K562 treated with DMSO at 1 percent for 4 hours (cell line): ENCODE results near the gene ITLN1. TPM values are rescaled to one million over a fixed set of nuclear protein-coding genes. Genes with fewer than 3 reads are reported as not detected.

Experiments
- total RNA-seq: library from RNA; unstranded; fragments of 300-600 nt; gene quantifications from 2 replicates; pipeline ENCODE4 v1.2.3, GENCODE V29; 2022; ENCODE audit not compliant: insufficient read depth

The ITLN1 gene
- not detected in 2 replicates for total RNA-seq

DNA sequence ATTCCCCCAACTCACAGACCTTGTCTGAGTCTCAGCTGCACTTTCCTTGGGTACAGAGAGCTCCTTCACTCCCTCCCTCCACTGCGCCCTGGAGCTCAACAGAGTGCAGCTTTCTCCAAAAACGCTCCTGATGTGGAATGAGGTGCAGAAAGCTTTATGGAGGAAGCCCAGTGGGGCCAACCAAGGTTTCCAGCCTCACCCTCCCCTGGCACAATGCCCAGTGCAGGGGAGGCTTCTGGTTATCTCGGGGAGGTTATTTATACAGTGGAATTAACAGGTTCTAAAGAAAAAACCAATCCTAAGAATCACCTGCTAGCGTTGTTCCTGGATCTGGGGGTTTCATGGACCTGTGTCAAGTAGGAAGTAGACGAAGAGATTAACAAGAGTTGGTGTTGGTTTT is at the start of gene ITLN1:
Gene ITLN1 (minus strand): TSS at position 139 of the 400 bp plus-strand sequence. CDS start 303 bp downstream, outside the sequence.

DNA sequence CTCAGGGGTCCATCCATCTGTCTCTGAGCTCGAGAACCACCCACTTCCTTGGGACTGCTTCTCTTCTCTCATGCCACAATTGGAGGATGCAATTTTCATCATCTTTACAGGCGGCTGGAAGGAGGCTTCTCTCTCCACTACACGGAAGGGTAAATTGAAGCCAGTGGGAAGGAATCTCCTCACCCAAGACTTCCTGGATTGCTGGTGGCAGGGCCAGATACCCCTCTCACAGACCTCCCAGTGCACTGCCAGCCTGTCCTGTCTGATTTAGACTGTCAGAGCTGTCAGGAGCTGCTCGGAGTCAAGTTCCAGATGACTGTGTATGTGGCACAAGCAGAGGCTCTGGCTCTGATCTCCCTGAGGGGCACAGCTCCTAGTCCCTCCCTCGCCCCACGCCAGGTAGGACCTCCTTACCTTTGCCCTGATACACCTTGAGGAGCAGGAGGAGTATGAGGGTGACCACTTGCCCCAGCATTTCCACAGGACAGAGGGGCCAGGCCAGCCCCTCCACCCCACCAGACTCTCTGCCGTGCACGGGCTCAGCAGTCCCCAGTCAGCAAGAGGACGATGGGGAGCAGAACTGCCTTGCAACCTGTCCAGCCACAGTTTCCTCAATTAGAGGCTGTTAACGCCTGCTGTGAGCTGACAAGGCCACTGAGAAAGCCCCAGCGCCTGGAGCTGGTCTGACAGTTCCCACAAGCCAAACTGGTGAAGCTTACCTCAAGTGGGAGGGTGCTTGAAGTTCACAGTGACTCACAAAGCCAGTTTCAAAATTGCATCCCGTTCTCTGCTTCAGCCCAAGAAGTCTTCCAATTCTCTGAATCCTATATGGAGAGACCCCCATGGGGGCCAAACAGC is 22.5 kb downstream of the ITLN1 start, which contains the start of gene CD244:
Gene CD244 (minus strand): TSS at position 685 of the 858 bp plus-strand sequence. CDS start 210 bp downstream, at position 475.

Other genes starting within 250 kb of the ITLN1 start
- gene SLAMF1, start 238.1 kb downstream of the ITLN1 start, total RNA-seq = 0.59 and 0.71 TPM in 2 replicates
- gene CD48, start 173.4 kb downstream of the ITLN1 start, total RNA-seq = not detected in 2 replicates
- 0.23 TPM in 1 of 2 replicates, not detected in the other for gene SLAMF7, start 145.9 kb downstream of the ITLN1 start, total RNA-seq
- gene LY9, start 89.0 kb downstream of the ITLN1 start, total RNA-seq = not detected in 2 replicates
- not detected in 2 replicates for gene CD244, start 22.3 kb downstream of the ITLN1 start, total RNA-seq
- not detected in 2 replicates for gene ITLN2, start 69.6 kb upstream of the ITLN1 start, total RNA-seq
- gene F11R, start 136.0 kb upstream of the ITLN1 start, total RNA-seq = 44.0 and 45.4 TPM in 2 replicates
- gene TSTD1, start 153.8 kb upstream of the ITLN1 start, total RNA-seq = not detected in 2 replicates
- gene USF1, start 160.8 kb upstream of the ITLN1 start, total RNA-seq = 53.7 and 57.3 TPM in 2 replicates
- not detected in 2 replicates for gene ARHGAP30, start 184.7 kb upstream of the ITLN1 start, total RNA-seq
- not detected in 2 replicates for gene NECTIN4, start 204.4 kb upstream of the ITLN1 start, total RNA-seq
- not detected in 2 replicates for gene KLHDC9, start 213.2 kb upstream of the ITLN1 start, total RNA-seq
- 145 and 191 TPM in 2 replicates for gene PFDN2, start 232.9 kb upstream of the ITLN1 start, total RNA-seq
- 26.6 and 27.9 TPM in 2 replicates for gene NIT1, start 232.9 kb upstream of the ITLN1 start, total RNA-seq
- 22.8 and 25.7 TPM in 2 replicates for gene DEDD, start 247.5 kb upstream of the ITLN1 start, total RNA-seq